ACHN (cell line): ENCODE measurements around the gene TRIM7.

Experiments
- DNase-seq: peaks from one replicate; pipeline ENCODE4 v3.0.0-alpha.2; 2015
- in situ Hi-C: cut with HindIII; loops from 2 replicates; pipeline ENCODE4 v1.10.0; 2017; ENCODE audit warnings: low sequenced_read_pairs, low pct_ligation_motif_present, low pct_unique_long_range_greater_than_20kb

The TRIM7 gene

GRCh38 chr5:181198905-181199519, 6.0 kb downstream of the TRIM7 start:
- no peak for DNase-seq
- in situ Hi-C loops: no loop called here

DNA sequence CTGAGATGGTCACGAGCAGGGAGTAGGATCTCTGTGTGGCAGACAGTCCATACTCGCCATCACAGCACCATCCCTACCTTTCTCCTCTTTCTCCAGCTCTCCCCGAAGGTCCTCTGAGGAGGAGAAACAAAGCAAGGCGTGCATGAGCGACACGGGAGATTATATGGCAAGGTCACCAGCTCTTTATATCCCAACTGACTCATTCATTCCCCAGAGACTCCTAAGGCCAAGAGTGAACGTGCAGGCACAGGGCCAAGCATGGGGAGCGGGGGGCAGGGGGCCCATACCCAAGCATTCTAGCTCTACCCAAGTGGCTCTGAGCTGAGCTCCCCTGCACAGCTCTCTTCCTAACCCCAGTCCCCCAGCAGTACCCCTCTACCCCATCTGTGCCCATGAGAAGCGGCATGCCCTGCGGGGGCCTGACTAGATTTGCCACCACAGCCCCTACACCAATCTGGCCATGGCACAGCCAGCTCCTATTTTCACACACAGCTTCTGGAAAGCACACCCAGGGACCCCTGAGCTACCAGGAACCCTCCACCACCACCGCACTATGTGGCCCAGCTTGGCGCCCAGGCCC, 6.8 kb downstream of the TRIM7 start:
- no peak for DNase-seq
- in situ Hi-C loops: no loop called here

DNA sequence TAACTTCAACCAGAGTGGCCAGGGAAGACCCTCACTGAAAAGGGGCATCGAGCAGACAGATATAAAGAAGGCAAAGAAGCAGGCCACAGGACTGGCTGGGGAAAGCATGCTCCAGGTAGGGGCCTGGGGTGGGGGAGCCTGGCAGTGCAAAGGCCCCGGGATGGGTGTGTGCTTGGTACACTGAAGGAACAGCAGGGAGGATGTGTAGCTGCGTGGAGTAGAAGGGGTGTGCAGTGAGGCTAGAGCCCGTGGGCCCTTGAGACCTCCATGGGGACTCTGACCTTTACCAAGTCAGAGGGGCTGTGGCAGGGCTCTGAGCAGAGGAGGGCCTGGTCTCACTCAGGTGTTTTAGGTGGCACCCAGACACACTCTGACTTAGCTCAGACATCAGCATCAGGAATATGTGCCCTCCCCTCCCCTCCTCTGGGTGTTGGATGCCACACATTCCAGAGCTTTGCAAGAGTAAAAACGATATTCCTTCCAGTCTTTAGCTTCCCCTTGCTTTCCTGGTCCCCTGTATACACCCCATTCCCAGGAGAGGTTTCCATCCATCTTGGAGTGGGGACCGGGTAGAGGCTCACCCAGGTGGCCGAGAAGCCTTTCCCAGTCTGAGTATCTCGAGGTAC, 7.6 kb downstream of the TRIM7 start:
- in situ Hi-C loops: no loop called here
- DNase-seq: no peak

DNA sequence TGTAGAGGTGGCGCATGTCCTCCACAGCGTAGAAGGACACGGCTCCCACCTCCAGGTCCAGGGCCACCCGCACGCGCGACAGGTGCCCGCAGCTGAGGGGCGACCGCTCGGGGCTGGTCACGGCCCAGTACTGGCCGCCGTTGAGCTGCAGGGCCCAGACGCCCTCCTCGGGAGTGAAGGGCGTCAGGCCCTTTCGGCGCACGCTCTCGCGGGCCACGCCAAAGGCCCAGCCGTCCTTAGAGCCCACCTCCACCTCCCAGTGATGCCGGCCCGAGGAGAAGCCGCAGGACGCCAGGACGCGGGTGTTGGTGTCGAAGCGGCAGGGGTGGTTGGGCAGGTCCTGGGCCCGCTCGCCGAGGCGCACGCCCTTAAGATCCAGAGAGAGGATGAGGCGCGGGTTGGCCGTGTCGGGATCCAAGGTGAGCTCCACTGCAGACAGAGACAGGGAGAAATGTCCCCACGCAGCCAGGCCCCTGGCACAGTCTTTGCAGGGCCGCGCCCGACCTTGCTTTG, 9.7 kb downstream of the TRIM7 start:
- in situ Hi-C loops: no loop called here
- no peak for DNase-seq

GRCh38 chr5:181194489-181195248, 10.3 kb downstream of the TRIM7 start:
- in situ Hi-C loops: no loop called here
- no peak for DNase-seq

GRCh38 chr5:181193656-181194055, 11.3 kb downstream of the TRIM7 start:
- no peak for DNase-seq
- in situ Hi-C loops: no loop called here

- in situ Hi-C loops: no loop called here
- no peak for DNase-seq
Measured at GRCh38 chr5:181192337-181193046, 12.5 kb downstream of the TRIM7 start.

GRCh38 chr5:181191526-181192336, 13.3 kb downstream of the TRIM7 start:
- DNase-seq: peak; percentile 92
- in situ Hi-C loops: no loop called here

DNA sequence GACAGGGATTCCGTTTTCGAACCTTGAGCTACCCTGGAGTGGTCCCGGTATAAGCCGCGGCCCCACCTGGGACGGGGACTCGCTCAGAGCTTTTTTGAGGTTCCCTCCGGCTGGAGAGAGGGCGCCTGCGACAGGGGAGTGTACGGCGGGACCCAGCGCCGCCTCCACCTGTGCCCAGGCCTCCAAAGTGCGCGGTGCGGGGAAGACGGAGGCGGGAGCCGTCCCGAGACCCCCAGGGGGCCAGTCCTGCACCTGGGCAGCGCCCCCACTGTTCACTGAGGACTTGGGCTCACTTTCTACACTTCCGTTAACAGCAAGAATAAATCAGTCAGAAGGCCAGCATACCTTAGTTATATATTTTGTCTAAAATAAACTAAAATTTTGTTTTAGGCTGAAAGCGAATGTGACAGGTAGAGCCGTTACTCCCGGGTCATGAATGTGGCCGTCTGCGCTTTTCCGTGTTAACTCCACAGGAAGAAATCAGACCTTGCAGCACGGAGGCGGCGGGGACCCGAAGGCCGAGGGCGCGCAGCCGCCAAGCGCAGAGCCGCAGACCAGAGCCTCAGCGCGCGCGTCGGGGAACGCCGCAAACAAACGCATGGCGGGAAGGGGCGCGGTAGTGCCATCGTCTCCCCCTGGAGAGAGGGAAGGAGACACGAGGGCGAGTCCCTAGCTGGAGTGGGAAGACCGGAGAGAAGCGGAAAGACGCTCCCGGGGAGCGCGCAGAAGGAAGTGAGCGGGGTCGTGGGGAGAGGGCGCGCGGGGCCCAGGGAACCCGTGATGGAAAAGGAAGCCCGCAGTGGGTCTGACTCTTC, 14.1 kb downstream of the TRIM7 start:
- in situ Hi-C loops: no loop called here
- DNase-seq: peak; percentile 42

GRCh38 chr5:181189962-181190710, 14.9 kb downstream of the TRIM7 start:
- no peak for DNase-seq
- in situ Hi-C loops: no loop called here

DNA sequence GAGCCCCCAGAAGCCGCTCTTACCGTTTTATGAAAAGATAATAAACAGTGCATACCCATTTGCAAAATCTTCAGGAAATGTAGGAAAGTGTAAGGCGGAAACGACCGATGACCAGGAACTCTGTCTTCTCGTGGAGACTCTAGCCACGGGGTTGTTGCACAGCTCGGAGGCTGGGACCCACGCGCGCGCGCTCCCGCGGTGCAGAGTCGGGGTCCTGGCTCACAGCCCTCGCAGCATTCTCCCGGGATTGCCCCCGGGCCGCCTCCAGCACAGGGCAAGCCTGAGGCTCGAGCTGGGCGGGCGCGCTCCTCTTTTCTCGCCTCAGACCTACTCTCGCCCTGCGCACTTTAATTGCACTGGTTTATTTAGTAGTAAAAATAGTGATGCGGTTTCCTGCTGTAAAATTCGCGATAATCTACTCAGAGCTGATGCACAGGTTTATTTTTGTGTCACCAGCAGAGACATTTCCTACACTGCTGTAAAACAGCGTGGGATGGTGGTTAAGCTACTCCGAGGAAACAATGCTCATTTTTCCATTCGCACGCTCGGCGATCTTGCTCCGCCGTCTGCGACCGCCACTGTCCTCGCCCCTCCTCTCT, 15.5 kb downstream of the TRIM7 start:
- in situ Hi-C loops: no loop called here

GRCh38 chr5:181188700-181189362, 16.2 kb downstream of the TRIM7 start:
- in situ Hi-C loops: no loop called here
- peak; percentile 76 for DNase-seq

More for the DNA sequence above, 15.5 kb downstream of the TRIM7 start:
- DNase-seq: peak; percentile 37

GRCh38 chr5:181187500-181188213, 17.3 kb downstream of the TRIM7 start:
- in situ Hi-C loops: no loop called here
- DNase-seq: peak; percentile 80

- DNase-seq: peak; percentile 49
- in situ Hi-C loops: no loop called here
Measured at GRCh38 chr5:181186986-181187499, 18.0 kb downstream of the TRIM7 start.

- in situ Hi-C loops: no loop called here
Measured at GRCh38 chr5:181186022-181186421, 19.0 kb downstream of the TRIM7 start.

More at GRCh38 chr5:181186022-181186421, 19.0 kb downstream of the TRIM7 start:
- DNase-seq: no peak
